Measurements from ENCODE around the gene FHIT. TPM values are rescaled to one million over a fixed set of nuclear protein-coding genes. Genes with fewer than 3 reads are reported as not detected.

Gene FHIT
- total RNA-seq, 1 experiment from 2014 or later: not detected

DNA sequence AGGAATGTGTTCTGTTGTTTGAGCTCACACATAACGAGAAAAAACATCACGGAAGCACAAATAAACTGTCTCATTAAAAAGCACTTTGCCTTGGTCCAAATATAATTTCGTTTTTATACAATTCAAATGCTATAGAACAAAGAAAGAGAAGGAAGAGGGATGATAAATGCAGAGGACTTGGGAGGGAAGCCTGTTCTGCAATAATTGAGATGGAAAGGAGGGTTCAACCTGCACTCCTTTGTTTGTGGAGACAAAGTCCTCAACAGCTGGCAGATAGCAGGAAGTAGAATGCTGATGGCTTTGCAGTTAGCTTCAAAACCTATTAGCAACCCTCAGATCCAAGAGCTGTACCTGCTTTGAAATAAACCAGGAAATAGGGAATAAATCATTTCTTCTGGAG lies 1010.8 kb downstream of the FHIT start:
- DNase-seq (ENCODE audit: low read depth): no peak

DNA sequence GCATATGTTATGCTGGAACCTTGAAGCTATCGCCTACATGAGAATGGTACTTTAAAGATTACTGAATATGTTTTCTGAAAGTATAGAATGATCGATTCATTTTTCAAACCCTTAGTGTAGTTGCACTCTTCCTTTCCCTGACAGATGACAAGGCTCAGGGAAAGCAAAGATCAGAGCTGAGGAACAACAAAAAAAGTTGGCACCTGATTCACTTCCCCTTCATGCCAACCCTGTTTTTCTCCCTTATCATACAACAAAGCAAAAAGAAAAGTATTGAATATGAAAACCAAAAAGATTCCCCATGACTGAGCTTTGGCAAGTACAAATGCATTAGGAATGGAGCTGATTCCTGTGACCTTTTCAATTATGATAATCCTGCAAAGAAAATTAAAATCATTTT lies 1012.7 kb downstream of the FHIT start:
- DNase-seq (ENCODE audit: low read depth): no peak

DNA sequence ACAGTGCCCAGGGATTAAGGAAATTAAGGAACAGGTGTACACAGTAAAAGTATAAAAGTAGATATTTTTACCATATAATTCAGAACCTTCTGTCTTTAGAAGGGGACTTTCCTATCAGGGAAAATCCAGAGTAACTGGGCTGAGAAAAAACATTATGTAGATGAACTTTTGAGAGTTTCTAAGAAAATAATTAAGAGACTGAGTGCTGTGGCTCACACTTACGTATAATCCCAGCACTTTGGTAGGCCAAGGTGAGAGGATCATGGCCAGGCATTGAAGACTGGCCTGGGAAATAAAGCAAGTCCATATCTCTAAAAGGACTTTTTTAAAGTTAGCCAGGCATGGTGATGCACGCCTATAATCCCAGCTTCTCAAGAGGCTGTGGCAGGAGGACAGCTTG lies 1021.8 kb downstream of the FHIT start:
- DNase-seq (ENCODE audit: low read depth): no peak

- DNase-seq (ENCODE audit: low read depth): no peak
Measured at GRCh38 chr3:60228823-60229222, 1022.4 kb downstream of the FHIT start.

GRCh38 chr3:60226912-60227311 lies 1024.3 kb downstream of the FHIT start:
- DNase-seq (ENCODE audit: low read depth): no peak

- DNase-seq (ENCODE audit: low read depth): no peak
Measured at GRCh38 chr3:60225848-60226247, 1025.4 kb downstream of the FHIT start.

GRCh38 chr3:60220768-60221167 lies 1030.5 kb downstream of the FHIT start:
- no peak for DNase-seq (ENCODE audit: low read depth)

DNA sequence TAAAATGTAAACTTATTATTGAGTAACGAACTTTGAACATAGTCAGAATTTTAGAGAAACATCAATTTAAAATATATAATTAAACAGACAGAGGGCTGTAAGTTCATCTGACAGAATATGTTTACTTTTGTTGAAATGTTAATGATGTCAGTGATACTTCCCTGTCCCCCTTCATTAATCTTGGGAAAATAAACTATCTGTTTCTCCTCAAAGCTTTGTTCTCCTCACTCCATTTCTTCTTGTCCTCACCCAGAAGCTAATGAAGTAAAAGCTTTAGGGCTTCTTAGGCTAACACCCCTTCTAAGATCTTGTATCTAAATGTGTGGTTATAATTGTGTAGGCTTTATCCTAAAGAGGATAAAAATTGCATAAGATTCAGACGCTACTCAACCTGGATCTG lies 1031.8 kb downstream of the FHIT start:
- no peak for DNase-seq (ENCODE audit: low read depth)

GRCh38 chr3:60217156-60217911 lies 1033.9 kb downstream of the FHIT start:
- no peak for DNase-seq (ENCODE audit: low read depth)

DNA sequence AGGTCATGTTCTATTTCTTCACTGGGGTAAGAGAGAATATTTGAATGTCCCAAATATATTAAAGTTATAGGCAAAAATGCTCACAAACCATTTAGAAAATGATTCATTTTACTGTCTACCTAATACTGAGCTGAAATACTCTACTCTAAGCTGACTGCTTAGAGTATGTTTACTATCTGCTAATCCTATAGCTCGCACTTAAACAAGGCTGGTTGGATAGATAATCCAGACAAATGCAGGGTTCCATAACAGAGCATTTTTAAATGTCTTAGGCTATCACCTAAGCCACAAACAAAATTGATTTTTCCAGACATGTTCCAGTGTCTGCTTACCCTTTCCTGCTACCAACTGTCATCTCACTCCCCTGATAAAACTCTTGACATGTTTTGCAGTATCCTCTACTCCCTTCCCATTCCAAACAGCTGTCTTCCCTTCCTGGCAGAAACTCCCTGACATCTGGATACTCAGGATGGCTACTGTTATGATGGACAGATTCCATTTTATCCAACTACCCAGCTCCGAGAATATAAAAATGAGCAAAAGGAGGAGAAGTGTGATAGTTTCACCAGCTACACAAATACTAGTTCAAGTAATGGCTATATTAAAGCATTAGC lies 1034.7 kb downstream of the FHIT start:
- DNase-seq (ENCODE audit: low read depth): no peak

DNA sequence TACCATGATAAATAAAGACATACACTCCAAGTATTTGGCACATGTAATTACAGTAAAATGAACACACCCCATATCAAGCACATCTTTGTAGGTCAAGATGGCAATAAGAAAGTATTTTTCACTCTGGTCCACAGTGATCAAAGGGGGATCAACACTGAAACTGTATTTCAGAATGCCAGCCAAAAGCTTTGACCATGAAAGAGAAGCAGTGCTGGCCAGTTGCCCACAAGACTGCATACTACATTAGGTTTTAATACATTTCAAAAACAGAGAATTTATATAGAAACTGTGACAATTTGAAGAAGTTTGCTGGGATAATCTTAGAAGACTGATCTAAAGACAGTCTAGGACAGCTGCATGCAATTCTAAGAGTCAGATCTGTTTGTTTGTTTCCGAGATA lies 1035.3 kb downstream of the FHIT start:
- DNase-seq (ENCODE audit: low read depth): no peak

DNA sequence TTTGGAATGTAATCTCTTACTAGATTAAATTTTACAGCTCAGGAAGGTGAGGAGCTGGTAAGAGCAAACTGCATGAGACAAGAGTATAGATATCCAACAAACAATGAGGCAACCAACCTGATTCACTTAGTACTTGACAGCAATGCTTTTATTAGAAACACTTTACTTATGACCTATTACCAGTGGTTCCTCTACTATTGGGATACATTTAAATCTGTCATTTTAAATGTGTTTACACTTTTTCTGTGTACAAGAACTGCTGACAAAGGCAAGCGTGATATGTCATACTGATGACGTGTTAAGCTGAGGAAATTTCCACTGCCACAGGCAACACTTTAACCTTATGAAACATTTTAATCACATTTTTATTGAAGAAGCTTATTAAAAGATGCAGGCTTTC lies 1043.3 kb downstream of the FHIT start:
- no peak for DNase-seq (ENCODE audit: low read depth)

DNA sequence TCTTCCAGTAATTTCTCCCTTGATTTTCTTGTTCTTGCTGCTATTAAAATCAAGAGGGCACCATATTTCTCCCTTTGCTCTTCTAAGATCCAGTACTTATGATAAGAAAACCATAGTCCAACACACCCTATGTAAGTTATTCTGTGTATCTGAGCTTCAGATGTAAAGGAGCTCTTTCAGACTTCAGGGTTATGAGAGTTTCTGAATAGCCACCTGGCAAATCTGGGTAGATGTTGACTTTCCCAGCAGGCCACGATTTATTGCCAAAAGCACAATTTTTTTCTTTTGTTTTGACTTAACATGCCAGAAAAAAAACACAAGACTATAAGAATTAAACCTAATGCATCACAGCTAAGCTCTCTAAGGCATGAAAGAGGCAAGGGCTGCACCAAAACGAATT lies 1045.0 kb downstream of the FHIT start:
- DNase-seq (ENCODE audit: low read depth): no peak

DNA sequence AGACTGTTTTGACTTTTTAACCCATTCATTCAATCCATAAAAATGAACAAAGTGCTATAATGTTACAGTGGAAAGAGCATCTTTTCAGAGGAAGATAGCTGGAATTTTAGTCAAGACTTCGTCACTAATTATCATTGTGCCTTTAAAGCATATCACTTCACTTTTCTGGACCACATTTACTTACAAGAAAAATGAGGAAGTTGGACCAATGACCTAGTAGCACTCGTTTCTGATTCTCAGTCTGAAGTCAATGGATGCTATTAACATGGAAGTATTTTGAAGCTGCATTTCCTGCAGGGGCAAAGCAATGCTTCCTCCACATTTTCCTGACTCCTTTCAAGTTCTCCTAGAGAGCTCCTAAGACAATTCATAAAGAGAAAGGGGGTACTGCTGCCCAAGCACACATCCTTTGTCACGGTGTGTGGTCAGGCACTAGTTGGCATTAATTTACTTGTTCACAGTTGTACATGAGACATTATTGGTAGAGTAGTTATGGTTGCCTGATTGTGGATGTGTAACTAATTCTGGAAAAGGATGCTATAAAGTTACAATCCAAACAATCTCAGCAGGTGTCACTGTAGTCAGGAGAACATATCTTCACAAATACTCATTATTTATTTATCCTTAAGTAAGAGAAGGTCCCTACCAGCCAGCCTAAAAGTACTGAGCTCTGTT lies 1049.1 kb downstream of the FHIT start:
- DNase-seq (ENCODE audit: low read depth): no peak

DNA sequence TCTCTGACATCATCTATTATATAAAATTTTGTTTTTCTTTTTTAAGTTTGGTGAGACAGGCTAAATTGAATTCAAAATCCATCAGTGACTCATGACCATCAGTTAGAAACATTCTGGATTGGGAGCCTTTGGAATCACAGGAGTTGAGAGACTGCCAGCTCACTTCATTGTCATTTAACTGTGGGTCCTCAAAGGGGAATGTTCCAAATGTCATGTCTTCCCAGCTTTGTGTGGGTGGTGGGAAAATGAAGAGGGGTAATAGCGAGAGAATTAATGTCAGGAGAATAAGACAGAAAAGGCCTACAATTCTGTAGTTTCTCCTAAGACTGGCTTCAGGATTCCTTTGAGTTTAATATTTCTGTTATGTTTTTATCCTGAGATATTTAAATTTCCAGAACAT lies 1051.9 kb downstream of the FHIT start:
- DNase-seq (ENCODE audit: low read depth): no peak

DNA sequence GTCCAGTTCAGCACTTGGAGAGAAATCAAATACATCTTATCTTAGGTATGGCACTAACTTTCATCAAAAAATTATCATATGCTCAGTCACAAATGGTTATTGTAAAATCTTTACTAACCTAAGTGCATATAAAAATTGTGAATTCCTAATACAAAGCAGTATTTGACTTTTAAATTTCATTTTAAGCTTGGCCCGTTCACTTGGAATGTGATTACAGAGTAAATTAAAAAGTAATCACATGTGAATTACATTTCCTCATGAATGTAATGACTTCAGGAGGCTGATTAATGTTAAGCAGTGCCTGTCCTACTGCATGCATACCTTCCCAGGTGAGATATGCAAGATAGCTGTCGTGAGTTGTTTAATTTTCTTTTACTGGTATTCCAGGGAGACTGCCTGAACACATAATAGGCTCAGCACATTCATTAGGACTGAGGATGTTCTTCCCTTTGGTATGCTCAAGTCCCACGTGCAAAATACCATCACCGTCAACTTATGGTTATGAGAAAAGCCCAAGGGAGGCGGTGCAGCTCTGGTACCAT lies 1053.0 kb downstream of the FHIT start:
- no peak for DNase-seq (ENCODE audit: low read depth)

DNA sequence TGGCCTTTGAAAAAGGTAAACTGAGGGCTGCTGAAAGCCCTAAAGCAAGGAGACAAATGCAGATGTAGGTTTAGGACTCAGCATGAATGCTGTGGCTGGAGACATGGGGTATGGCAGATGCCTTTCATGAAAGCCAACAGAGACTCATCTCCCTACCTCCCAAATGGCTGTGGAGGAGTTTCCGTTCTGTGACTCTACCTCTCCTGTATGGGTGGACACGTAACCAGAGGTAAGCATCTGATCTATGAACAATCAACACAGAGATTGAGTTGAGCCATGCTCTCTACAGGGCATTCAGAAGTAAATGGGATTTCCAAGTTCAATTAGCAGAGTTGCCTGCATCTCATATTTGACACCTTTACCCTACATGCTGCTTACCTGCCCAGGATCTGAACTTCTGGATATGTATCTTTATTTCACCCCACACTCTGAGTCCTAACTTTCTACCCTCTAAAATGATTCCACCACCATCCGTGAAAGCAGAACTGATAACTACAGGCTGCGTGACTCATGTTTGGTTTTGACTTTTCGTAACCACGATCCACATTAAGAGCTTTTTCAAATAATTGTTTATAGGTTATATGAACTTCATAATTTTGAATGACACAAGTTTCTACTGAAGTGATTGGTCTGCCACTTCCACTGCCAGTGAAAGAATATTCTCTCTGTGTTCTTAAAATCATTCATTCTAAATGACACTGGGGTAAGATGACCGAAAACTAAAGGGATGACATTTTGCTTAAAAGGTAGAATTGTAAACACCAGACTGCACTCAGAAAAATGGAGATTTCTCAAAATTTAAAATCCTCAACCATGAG lies 1058.7 kb downstream of the FHIT start:
- DNase-seq (ENCODE audit: low read depth): no peak

GRCh38 chr3:60190073-60190472 lies 1061.2 kb downstream of the FHIT start:
- no peak for DNase-seq (ENCODE audit: low read depth)

- DNase-seq (ENCODE audit: low read depth): no peak
Measured at GRCh38 chr3:60189304-60189703, 1061.9 kb downstream of the FHIT start.

DNA sequence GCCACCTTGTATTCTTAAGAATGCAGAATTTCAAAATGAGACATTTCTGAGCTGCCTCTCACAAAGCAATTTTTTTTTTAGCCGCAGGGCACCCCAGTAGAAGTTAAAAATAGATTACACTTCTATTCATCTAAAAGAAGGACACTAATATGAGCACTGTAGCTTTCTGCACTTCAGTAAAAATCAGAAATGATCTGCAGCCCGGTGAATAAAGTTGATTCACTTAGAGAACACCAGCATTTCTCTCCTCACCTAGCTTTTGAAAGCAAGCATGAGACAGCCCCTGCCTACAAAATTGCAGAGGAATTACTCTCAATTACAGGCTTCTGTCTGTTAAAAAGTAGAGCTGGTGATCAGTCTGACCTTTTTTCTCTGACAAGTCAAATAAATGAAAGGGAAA lies 1062.4 kb downstream of the FHIT start:
- no peak for DNase-seq (ENCODE audit: low read depth)

- DNase-seq (ENCODE audit: low read depth): no peak
Measured at GRCh38 chr3:60187343-60187742, 1063.9 kb downstream of the FHIT start.

GRCh38 chr3:60186359-60186758 lies 1064.9 kb downstream of the FHIT start:
- DNase-seq (ENCODE audit: low read depth): no peak
